IPS DF 4.7 (cell line): Measurements from ENCODE around the gene C11orf68.

ENCODE experiments used
- DNase-seq: peaks from one replicate; pipeline ENCODE4 v3.0.0-alpha.2; 2013; ENCODE audit warnings: low spot score; ENCODE audit errors: extremely low read depth

Gene C11orf68

DNA sequence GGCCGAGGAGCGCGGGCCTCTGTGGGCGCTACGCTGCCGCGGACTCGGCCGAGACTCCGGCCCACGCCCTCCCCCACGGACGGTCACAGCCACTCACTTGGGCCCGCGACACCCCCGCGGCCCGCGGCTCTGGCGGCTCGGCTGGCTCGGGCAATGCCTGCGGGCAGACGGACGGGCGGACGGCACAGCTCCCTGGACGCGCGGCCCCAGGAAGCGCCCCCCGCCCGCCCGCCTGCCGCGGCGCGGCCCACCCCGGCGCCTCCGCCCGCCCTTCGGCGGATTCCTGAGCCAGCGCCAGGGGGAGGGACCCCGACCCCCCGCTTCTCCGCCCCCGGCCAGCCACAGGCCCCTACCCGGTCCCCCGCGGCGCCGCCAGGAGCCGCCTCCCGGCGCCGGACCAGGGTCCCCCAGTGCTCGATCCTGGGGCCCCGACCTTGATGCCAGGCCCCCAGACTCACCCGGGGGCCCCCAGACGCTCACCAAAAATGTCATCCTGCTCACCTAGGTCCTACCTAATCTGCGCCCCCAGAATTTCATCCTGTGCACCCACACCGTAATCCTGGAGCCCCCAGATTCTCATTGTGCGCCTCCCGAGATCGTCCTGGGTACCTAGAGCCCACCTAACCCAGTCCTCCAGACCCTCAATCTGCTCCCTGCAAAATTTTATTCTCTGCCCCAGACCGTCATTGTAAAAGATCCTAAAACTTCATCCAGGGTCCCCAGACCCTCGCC, 46.1 kb downstream of the C11orf68 start, which contains the start of gene EFEMP2:
TSS of gene EFEMP2 (minus strand) at position 215 of the 732 bp plus-strand sequence. CDS start 446 bp downstream, outside the sequence.
- DNase-seq: no peak

DNA sequence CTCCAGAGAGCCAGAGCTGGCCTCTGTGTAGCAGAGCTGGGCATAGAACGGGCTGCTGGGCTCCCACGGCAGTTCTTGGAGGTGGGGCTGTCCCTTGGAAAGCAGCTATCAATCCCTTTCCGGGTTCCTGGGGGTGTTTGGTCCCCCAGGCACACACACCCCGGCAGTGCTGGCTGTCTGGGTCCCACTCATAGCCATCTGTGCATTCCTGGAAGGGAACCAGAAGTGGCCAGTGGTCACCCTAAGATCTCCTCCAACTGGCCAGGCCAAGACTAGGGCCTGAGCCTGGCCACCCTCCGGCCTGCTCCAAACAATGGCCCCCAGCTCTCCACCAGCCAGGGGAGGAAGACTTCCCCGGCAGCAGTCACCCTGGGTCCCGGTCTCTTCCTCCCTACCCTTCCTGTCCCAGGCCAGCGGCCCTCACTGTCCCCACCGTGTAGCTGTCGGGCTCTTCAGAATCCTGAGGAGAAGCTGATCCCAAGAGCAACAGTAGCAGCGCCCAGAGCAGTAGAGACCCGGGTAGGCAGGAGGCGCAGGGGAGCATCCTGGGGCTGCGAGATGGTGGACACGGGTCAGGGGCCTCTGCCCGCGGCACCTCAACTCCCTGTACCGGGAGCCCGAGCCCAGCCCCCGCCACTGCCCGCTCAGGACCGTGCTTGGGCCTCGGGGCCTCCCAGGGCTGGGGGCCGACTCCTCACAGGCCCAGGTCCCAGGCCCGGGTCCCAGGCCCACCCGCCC, 46.9 kb downstream of the C11orf68 start:
- DNase-seq: no peak

DNA sequence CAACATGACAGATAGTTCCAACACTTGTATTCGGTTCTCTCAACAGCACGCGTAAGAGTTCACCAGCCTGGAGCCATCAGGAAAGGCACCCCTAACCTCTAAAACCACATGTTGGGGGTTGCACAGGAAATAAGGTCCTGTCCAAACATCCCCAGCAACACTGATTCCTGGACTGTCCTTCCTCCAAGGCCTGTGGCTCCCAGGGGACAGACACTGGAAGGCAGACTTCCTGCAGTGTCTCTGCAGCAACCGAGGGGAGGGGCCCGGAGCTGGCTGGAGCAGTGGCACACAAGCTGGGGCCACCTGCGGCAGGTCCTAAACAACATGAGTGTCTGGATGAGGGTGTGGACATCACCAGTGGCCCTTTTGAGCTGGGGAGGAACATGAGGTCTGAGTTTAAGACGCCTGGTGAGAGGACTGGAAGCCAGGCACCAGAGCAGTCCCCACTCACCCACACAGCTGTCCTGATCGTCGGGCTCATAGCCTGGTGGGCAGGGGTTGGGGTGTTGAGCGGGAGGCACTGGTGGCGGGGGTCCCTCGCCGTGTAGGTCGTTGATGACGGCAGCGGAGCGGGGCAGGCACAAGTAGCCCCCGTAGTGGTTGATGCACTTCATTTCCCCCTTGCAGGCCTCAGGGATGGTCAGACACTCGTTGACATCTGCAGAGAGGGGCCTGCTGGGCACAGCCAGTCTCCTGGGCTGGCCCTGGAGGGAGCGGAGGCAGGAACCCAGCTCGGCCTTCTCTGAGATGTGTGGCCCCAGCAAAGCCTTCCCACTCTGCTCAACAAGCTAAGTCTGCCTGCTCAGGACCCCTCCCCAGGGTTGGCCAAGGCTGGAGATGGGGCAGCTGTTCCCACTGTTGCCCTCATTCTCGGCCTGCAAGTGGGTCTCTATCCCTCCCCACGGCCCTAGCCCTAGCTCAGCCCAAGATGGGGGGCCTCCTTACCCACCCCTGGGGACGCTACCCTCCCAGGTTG, 47.9 kb downstream of the C11orf68 start:
- DNase-seq: no peak

DNA sequence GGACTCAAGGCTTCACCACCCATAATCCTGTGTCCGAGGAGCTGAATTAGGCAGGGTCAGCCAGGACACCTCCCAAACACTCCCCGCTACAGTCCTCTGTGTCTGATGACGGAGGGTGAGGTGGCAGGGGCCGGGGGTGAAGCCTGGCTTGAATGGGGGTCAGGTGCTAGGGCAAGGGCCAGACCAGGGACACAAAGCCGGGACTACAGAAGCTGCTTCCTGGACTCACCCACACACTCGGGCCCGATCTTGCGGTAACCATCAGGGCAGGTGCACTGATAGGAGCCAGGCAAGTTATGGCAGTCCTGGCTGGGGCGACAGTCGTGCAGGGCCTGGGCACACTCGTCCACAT, 48.6 kb downstream of the C11orf68 start:
- DNase-seq: no peak

DNA sequence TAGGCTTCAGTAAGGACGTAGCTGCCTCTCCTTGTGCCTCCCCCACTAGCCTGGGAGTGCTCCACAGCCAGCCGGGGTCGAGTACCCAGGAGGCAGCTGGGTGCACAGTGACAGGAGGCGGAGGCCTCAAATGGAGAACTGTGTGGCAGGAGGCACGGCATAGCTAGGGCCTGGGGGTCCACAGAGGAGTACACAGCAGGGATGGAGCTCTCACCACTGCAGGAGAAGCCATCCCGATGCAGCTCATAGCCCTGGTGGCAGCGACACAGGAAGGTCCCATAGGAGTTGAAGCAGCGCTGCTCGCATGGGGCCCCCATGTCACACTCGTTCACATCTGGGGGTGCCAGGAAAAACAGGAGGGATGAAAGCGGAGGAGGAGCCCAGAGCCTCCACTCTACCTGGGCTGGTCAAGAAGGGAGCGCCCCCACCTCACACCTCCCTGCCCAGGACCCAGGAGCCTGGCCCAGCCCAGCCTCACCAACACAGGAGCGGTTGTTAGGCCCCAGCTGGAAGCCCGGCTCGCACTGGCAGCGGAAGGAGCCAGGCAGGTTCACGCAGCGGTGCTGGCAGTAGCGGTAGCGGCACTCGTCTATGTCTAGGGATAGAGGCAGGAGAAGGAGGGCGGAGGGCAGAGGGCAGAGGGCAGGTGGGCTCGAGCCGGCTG, 49.1 kb downstream of the C11orf68 start:
- DNase-seq: no peak

DNA sequence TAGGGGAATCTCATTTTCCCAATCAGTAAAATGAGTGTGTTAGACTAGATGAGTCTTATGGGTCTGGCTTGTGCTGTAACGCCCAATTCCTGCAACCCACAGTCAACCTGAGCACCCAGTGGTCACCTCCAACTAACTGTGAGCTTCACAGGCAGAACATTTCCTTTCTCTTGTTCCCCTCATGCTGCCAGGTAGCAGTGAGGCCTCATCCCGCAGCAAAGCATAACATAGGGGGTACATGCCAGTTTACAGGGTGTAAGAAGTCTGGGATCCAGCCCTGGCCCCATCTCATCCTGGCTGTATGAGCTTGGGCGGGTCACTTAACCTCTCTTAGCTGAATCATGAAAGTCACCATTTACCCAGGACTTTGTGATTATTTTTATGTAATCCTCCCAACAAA, 50.0 kb downstream of the C11orf68 start:
- DNase-seq: no peak

DNA sequence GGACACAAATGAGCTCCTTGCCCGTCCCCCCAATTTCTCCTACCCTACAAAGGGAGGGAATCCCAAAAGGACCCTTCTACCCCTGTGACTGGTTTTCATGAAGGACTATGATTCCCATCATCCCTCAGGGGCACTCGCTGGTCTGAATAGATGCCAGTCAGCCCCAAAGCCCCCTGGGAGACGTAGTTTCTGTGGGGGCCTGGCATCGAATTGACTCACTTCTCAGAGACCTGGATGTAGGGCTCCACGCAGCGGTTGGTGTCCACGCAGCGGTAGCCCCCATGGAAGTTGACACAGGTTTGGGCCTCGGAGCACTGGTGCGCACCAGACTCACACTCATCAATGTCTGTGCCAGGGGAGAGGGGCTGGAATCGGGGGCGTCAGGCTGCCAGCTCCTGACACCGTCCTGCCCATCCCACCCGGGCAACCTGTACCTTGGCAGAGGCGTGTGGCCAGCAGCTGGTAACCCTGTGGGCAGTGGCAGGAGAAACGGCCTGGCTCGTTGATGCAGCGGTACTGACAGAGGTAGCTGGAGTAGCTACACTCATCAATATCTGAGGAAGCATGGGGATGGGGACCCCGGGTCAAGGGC, 50.7 kb downstream of the C11orf68 start:
- DNase-seq: no peak

DNA sequence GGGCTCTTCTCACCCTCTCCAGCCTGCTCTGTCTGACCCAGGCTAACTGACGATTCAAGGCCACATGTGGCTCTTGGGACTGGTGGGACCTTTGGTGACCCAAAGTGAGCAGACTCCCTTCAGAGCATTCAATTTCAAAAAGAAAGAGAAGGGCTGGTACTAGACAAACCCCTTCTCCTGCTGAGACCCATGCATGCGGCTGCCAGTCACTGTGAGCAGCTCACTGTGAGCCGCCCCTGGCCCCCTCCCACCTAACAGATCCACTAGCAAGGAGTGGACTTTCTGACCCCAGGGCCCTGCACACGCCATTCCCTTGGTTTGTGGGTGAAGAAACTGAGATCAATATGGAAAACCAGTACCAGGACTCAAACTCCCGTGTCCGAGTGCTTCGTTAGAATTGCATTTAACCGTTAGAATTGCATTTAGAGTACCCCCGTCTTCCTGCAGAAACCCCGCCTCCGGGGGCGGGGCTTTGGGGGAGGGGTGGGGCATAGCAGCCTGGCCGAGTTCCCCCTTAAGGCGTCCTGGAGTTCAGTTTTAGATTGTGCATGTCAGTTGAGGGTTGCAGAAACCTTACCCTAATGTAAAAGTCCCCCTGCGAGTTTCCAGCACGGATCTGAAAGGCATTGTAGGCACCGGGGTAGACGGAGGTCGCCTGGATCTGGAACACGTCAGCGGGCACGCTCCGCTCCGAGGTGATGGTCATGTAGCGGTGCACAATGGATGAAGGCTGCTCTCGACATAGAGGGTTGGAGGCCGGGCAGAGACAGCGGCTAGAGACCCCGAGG, 51.4 kb downstream of the C11orf68 start:
- DNase-seq: no peak
